ENCODE measurements around the gene TERT.

TERT gene

DNA sequence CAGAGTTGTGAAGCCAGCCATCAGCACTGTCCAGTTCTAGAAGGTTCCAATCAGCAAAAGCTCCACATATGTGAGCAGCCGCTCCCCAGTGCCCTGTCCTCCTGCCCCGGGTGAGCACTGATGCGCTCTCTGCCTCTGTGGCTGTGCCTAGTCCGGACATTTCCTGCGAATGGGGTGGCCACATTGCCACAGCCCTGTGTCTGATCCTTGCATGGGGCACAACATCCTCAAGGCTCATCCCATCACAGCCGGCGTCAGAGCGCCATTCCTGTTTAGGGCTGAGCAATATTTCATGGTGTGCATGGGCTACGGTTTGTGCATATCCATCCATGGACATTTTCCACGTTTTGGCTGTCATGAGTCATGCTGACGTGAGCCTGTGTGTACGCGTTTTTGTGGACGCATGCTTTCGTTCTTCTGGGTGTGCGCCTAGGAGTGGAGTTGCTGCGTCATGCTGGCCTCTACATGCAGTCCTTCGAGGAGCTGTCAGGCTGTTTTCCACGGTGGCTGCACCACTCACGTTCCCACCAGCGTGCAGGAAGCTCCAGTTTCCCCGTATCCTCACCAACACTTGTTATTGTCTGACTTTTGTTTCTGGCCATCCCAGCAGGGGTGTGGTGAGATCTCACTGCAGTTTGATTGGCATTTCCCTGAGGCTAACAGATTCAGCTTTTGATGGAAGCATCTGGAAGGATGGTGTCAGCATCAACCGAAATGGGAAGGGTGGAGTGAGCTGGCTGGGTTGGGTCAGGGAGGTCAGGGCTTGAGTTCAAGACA lies 79.4 kb downstream of the TERT start:
- no peak for DNase-seq

DNA sequence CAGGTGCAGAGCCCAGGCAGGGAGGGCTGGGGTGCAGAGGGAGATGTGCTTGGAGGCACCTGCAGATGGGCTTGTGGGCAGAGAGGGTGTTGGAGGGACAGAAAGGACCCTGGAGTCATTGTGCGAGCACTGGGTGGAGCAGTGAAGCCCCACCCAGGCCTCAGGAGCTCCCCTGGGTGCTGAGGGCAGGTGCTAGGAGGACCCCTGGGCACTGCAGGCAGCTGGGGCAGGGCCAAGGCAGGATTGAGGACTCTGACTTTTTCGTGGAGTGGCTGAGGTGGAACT lies 80.0 kb downstream of the TERT start:
- no peak for DNase-seq

DNA sequence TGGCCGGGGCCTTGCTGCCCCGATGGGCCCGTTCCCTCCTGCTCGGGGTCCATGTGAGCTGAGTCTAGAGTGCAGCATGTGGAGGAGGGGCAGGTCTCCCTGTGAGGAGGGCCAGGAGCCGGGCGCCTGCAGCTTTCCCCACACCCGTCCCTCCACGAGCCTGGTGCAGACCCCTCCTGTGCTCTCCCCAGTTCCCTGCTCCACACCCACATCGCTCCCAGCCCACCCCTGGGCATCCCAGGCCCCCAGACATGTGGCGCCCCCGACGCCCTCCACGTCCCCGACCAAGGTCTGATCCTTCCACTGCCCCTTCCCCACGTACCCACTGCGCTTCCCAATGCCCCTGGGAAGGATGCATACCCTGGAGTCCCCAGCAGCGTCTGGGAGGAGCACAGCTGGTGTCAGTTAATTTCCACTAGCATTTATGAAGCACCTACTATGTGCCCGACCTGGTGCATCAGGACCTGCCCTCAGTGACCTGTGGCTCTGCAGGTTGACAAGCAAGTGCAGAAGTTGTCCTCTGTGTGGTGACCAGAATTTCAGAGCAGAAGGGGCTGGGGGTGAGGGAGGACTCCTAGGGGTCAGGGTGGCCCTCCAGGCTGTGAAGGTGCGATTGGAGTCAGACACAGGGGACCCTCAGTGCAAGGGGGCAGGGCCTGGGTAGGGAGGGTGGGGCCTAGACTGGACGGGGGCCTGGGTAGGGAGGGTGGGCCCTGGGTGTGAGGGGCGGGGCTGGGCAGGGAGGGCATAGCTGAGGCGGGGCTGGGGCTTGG lies 80.5 kb downstream of the TERT start:
- no peak for DNase-seq

DNA sequence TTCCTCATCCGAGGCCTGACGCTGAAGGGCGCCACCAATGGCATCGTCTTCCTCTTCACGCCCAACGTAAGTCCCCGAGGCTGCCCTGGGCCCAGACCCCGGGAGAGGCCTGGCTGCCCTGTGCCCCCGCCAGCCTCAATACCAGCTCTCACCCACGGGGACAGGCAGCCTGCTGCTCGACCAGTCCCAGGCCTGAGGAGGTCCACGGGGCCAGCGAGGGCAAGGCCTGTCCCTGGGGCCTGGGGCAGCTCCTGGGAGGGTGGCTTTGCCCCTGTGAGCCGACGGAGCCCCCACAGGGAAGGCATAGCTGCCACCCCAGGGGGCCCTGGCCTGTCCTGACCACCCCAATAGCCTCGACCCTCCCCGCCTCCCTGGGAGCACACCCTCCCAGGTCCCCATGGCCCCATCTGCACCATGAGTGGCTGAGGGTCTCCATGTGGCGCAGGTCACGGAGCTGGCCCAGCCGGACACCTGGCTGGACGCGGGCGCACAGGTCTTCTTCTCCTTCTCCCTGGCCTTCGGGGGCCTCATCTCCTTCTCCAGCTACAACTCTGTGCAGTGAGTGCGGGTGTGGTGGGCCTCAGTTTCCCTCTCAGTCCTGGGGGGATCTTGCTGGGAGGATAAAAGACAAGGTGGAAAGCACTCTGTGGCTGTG lies 81.2 kb downstream of the TERT start:
- DNase-seq = no peak

DNA sequence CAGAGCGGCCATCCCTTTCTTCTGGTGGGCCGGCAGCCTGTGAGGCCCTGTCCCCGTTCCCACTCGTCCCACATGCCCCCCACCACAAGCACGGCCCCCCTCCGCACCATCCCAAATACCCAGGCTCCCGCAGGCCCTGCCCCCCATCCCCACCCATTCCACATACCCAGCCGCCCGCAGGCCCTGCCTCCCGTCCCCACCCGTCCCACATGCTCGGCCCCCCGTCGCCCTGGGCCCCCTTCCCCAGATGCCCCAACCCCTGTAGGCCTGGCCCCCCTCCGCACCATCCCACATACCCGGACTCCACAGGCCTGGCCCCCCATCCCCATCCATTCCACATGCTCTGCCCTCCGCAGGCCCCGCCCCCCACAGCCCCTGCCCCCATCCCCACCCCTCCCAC lies 82.0 kb downstream of the TERT start:
- no peak for DNase-seq

DNA sequence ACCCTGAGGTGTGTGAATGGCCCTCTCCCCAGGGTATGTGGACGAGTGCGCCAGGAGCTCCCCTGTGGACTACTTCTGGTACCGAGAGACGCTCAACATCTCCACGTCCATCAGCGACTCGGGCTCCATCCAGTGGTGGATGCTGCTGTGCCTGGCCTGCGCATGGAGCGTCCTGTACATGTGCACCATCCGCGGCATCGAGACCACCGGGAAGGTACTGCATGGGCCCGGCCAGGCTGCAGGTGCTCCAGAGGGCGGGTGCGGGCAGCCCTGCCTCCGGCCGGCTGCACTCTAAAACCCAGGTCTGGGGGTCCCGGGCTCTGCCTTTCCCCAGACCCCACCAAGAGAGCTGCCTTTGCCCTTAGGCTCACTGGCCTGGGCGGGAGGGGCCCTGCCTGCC lies 82.6 kb downstream of the TERT start:
- no peak for DNase-seq

DNA sequence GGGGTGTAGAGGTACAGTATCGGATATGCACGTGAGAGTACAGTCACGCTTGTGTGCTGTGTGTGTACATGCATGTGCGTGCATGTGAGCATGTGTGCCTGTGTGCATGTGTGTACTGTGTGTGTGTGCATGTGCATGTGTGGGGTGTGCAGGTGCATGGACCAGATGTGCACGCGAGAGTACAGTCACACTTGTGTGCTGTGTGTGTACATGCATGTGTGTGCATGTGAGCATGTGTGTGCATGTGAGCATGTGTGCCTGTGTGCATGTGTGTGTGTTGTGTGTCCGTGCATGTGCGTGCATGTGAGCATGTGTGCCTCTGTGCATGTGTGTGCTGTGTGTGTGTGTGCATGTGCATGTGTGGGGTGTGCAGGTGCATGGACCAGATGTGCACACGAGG lies 83.2 kb downstream of the TERT start:
- DNase-seq = no peak

DNA sequence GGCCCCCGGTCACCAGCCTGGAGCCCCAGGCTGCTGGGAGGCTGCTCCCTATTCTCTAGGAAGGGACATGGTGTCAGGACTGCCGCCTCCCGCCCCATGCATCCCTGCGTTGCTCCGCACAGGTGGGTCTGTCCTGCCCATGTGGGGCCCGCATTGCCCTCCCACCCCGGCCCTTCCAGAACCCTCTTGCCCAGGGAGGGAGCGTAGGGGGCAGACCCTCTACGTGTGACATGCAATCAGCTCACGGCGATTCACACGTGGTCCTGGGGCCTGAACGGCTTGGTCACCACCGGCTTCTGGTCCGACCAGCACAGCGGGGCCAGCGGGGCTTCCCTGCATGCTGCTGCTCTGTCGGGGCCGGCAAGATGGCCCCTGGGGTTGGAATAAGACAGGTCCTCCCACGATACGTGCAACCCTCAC lies 84.0 kb downstream of the TERT start:
- no peak for DNase-seq

DNA sequence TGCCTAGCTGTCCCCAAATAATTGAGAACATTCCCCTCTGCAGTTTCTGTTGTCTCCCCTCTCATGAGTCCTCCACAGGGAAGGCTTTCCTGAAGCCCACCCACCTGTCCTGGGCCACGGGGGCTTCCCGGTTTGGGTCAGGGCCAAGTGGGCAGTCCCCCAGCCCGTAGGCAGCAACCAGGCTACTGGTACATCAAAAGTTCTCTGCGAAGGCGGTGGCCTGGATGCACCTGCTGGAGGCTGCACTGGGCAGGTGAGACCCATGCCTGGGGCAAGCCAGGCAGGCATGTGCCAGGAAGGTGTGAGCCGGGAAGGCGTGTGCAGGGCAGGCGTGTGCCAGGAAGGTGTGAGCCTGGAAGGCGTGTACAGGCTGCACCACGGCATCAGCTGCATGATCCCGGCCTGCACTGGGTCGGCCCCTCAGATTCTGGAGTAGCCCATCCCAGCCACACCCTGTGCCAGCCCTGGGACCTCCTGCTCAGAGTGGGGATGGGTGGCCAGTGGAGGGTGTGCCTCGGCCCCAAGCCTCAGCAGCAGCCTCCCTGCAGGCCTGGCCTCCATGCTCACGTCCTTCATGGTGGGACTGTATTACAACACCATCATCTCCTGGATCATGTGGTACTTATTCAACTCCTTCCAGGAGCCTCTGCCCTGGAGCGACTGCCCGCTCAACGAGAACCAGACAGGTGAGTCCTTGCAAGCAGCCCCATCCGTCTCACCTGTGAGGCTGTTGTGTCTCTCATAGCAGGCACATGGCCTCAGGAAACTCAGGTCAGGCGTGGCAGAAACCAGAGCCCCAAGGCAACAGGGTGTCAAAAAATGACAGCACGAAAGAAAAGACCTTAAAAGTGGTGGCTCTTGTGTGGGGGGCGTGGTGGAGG lies 84.7 kb downstream of the TERT start:
- DNase-seq = no peak

DNA sequence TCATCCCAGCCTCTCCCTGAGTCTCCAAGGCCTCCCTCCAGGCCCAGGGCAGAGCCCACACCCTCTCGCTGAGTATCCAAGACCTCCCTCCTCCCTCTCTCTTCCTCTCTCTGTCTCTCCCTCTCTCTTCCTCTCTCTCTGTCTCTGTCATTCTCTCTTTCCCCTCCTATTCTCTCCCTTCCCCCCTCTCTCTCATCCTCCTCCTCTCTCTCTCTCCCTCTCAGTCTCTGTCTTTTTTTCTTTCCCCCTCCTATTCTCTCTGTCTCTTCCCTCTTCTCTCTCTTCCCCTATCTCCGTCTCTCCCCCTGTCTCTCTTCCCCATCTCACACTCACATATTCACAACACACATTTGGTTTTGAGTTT lies 85.4 kb downstream of the TERT start:
- no peak for DNase-seq

DNA sequence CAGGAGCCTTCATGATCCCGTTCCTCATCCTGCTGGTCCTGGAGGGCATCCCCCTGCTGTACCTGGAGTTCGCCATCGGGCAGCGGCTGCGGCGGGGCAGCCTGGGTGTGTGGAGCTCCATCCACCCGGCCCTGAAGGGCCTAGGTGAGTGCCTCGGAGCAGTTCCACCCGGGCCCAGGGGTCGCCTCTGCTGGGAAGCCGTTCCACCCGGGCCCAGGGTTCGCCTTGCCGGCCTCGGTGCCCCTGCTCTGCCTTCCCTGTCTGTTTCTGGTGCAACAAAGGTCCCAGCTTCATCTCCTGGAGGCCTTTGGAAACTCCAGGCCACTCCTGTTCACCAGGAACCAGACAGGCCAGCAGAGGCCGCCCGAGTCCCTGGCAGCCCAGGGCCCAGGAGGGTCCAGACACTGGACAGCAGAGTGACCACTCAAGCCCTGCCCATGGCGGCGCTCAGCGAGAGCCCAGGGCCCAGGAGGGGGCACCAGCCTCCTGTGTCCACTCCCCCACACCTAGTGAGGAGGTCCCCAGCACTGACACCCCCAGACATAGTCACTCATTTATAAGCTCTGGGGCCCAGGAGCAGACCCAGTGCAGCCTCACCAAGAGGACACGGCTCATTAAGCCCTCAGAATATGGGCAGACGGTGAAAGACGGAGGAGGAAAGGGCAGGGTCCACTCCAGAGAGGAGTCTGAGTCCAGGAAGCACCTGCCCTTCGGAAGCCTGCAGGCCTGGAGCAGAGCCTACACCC lies 86.0 kb downstream of the TERT start:
- no peak for DNase-seq

DNA sequence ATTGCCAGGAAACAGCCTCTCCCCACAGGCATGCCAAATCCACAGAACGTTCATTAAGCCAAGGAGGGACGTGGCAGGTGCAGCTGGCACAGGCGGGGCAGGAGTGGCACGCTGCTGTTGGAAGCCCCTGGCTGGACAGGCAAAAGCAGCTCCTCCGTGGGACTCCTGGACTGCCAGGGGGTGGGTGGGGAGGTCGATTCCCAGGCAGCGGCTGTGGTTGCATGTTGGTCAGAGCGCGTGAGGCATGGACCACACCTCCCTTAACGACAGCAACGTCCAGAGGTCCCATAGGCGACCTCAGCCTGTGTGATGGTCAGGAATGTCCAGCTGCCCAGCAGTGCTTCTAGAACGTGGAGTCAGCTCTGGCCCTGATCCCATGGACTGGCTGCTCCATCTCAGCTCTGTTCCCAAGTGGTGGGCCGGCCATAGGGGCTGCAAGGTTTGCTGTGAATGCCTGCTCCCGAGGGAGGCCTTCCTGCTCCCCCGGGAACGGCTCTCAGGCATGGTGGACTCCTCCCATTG lies 86.6 kb downstream of the TERT start:
- DNase-seq = no peak

DNA sequence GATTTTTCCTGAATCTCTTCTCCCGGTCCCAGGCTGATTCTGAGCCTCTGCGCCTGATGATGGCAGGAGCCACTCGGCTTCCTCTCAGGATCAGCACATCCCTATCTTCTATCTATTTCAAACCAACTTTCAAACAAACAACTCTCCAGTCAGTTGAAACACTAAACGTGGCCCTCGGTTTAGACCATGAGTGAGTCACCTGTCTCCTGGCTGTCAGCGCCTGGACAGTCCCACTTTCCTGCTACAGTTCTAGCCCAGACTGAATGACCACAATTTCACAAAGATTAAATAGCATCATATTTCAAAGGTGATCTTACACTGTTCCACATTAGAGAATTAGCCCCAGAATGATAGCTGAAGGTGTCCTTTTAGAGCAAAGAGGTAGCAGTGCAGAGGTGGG lies 87.3 kb downstream of the TERT start:
- no peak for DNase-seq

DNA sequence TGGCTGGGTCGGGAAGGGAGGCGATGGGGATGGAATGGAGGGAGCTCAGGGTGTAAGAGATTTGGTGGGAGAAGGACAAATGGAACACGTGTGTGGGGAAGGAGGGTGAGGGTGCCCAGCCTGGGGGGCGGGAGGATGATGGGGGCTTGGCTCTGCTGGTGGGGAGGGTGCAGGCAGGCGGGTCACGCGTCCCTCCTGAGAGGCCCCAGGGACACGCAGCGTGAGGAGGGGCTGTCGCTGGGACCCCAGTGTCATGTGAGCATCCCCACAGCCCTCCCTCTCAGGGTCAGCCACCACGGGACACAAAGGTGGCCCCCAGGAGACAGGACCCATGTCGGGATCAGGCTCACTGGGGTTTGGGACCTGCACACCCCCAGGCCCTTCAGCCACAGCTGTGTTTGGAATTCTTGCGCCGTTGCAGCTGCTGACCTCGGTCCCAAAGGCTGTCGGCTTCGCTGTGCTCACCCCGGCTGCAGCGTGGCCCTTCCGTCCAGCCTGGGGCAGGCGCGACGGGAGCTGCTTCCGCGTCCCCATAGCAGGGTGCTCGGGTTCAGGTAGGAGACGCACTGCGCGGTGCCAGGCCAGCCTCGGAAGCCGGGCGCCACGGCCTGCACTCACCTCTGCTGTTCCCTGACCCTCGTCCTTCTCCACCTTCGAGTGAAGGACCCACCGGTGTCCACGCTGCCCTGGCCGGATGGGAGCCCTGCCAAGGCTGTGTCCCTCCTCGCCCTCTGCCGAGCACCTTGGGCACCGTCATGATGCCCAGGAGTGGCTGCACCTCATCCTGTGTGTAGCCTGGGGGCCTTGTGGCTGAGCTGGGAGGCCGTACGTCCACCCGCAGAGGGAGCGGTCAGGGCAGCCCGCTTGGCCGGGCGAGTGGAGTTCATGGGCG lies 88.1 kb downstream of the TERT start:
- no peak for DNase-seq

DNA sequence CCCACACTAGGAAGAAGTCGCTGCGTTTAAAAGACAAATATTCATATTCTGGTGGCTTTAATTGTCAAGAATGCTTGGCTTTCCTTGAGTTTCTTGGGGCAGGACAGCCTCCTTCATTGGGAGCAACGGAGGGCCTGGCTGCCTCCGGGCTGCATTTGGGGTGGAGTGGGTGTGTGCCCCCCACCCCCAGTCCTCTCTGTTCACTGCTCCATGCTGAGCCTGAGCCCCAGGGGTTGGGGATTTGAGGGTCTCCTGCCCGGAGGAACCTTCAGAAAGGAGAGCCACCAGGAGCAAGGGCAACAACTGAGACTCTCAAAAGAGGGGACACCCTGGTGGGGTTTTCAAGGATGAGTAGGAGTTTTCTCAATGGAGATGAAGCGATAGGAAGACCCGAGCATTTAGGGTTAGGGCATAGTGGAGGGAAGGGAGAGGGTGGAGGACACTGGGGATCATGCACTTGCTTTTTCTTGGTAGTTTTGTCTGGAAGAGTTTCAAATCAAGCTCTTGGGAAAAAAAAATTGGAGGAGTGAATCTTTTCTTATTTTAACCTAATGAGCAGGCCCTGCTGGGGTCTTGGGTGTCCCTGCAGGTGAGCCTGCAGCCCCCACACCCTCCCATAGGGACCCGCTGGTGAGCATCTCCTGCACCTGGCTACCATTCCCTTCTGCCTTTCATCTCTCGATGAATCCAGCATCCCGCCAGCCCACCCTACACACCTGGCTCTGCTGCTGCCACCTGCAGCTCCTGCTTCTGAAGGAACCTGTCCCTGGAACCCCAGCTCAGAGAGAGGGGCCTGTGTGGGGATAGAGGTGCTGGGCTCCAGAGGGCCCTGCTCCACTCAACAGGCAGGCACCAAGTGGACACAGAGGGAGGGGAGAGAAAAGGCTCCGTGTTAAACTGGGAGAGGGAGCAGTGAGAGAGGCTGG lies 89.3 kb downstream of the TERT start:
- no peak for DNase-seq

DNA sequence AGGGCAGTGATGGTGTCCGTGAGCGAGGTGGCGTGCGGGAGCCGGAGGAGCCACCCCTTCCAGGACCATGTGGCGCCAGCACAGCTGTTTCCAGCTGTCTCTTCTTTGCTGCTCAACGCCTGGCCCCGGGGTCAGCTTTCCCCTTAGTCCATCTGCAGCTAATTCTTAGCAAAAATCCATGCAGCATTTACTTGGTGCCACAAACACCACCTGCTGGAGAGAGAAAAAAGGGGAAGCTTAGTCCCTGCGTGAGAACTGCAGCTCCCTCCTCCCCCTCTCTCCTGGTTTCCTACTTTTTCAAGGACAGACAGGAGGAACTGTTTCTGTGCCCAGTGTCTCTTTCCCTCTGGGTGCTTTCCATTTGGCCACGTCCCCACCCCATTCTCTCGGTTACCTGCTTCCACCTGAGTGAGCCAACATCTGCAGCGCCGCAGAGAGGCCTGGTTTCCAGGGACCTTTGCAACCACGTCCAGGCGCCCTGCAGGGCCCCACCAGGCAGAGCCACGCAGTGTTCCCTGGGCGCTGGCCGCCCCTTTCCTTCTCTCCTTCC lies 90.1 kb downstream of the TERT start:
- DNase-seq = peak; percentile 74

DNA sequence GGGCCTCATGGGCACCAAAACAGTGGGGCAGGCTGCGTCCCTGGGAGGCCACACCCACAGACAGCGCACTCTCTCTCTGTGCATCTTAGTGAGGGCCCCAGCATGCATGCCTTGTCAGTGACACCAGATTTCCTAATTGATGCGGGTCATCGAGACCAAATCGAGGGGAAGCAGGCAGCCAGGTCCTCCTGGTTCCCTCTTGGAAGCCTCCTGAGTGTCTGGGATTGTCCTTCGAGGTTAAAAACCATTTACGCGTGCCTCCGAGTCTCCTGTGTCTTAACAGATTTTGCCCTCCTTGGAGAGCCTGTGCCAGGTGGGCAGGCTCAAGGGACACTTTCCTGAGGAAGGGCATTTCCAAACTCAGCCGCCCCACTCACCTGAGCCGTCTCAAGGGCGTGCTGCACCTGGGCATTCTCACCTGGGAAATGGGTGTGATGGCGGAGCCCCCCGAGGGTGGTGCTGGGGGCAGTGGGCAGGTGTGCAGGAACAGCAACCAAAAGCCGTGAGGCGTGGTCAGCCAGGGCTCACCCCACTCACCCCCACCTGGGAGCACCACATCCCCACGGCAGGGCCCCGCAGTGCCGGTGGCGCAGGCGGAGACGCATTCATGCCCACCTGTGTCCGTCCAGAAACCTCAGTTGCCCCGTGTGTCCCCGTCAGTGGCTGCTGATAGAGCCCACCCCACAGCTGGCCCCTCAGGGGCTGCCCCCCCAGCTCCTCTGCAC lies 90.7 kb downstream of the TERT start:
- DNase-seq = no peak

DNA sequence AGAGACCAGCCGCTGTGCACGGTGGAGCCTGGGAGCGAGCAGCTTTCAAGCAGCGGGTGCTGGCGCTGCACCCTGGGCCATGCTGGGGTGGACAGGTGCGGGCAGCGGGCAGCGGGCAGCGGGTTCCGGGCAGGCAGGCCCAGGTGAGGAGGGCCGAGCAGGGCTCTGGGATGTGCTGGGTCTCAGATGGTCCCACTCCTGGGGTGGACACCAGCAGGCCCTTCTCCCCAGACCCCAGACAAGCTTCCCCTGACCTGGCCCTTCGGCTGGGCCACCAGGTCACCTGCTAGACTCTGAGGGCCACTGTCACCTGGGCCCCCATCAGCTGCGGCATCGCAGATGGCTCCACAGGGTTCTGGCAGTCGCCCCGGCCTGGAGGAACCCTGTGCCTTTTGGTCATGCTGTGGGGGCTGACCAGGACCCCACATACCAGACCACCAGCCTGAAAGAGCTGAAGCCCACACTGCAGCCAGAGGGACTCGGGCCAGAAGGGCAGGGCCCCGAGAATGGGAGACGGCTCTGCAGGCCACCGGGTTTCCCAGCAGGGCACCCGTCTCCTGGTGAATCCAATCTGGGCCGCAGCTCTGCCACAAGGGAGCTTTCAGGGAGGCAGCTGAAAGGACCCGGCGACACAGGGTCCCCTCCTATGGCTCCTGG lies 91.4 kb downstream of the TERT start:
- DNase-seq = no peak

All from right hindlimb (tissue), 1 donor.